ENCODE data around the gene TSPAN7.

The TSPAN7 gene

DNA sequence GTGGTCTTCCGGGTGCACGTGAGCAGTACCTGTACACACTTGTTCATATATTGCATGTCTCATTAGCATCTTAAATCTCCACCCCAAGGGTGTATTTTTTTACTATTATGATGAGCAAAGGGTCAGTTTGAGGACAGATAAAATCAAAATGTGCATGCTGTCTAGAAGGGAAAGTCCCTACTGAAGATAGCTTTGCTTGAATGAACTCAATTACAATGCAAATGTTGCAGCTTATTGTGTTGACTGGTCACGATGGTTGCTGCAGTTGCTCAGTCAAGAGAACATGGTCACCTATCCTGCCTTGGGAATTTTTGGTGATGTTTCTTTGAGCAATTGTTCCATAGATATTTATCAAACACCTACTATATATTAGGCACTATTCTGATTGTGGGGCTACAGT, 136.1 kb downstream of the TSPAN7 start:
- no peak for DNase-seq

DNA sequence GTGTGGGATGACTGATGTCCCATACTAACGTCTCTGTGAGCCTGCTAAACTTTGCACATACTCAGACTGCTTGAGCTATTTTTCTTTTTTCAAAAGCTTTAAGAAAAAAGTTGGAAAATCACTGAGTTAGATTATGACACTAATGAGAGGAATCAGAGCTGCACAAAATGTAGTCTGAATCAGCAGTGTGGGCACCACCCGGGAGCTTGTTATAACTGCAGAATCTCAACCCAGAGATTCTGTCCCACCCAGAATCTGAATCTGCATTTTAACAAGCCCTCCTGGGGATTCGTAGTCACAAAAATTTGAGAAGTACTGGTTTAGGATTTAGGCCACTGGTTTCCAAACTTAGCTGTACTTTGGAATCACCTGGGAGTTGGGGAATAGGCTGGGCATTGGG, 137.8 kb downstream of the TSPAN7 start:
- DNase-seq, result no peak

DNA sequence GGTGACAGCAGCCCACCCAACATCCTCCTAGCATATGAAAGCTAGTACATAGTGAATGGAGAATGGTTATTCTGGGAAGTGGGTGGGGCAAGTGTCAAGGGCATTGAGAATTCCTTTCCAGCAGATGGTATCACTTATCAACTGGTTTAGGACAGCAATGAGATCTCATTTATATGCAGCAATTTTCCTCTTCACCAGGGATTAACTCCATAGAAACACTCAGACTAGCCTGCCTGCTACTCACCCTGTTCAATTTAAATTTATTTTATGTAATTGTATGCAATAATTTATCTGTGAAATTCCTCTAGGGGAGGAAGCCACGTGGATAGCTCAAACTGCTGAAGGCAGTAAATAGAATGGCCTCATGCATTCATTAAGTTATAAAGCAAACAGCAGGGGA, 138.4 kb downstream of the TSPAN7 start:
- no peak for DNase-seq

DNA sequence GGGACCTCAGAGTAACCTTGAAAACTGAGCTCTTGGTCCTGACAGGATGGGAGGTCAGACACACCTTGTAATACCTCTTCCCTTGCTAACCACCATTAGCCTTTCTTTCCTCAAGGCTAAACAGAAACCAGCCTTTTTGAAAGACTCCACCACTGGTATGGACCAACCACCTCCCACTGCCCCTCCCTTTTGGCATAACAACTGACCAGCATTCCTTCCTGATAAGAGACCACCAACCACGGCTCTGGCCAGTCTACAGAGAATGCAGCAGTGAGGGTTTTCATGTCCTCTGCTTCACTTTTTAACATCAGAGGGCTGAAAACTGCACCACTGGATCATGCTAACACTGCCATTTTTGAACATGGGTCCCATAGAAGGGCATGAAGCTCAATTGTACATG, 139.7 kb downstream of the TSPAN7 start:
- no peak for DNase-seq

DNA sequence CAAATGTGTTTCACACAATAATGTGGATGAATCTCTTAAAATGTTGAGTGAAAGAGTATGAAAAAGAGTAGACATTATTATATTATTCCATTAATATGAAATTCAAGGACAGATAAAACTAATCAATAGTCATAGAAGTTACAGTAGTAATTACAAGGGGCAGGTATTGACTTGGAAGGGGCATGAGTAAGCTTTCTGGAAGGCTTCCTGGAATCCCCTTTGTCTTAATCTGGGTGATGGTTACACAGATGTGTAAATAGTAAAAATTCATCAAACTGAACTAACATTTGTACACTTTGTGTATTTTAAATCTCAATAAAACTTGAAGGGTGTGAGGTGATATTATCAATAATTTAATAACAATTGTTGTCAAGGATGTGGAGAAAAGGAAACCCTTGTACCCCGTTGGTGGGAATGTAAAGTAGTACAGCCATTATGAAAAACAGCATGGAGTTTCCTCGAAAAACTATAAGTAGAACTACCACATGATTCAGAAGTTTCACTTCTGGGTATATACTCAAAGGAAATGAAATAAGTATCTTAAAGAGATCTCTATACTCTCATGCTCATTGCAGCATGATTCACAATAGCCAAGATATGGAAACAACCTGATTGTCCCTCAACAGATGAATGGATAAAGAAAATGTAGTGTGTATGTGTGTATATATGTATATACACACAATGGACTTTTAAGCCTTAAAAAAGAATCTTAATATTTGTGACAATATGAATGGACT, 143.0 kb downstream of the TSPAN7 start:
- DNase-seq, result no peak

DNA sequence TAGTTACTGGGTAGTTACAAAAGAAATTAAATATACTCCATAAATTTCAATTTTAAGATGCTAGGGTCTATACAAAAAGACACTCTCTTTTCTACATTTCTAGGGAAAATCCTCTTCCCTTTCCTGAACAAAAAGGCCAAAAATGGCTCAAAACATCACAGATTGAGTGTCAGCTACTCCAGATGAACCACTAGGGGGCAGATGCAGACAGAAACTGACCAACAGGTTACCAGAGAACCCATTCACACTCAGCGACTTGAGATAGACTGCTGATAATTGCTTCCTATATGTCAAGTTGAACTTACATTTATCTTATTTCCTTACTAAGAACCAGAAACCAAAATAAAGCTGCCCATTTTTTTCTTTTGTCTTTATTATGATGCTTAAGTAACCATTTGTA, 156.5 kb downstream of the TSPAN7 start:
- DNase-seq, result peak; percentile 2

DNA sequence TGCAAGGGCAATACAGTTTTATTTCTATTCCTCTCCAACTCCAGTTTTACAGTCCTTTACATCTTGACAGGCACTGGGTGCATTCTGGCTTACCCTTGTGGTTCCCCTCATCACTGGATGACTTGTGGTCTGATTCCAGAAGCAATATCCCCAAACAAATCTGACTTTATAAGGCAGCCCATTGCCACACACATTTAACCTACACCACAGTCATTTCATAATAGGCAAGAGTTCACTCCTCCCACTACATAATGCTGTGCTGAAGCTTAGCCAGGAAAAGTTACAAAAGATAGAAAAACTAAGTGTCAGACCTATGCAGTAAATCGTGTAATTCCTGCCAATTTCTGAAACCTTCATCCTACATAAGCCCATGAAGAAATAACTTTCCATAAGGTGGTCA, 157.0 kb downstream of the TSPAN7 start:
- no peak for DNase-seq

DNA sequence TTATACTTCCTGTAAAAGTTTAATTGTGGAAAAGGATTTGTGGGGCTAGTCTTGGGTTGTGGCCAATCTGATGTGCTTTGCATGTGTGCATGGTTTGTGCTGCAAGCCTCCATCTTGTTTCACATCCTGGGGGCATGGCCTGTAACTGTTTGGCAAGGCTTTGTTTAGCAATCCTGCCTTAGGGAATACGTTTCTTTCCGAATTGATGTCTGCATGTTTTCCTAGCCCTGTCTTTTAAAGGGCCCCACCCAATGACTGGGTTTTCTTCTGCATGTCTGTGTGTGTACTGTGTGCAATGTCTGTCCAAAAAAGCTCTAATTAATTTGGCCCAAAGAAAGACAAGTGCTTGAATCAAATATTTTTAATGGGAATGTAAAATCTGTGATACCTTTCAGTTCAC, 165.3 kb downstream of the TSPAN7 start:
- no peak for DNase-seq

DNA sequence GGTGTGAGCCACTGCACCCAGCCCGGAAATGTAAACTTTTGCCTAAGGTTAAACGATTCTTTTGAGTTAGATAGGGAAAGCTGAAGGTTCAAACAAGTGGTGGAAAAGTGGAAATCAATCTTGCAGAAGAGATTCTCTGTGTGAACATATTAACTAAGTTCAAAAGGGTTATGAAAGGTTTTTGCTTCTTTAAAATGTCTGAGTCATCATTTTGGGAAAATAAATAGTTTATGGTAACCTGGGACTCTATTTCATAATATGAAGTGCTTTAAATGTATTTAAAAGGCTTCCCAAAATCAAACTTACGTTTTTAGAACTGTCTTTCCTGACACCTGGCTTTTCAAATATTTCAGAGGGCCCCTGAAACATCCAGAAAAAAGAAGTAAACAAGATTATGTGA, 166.3 kb downstream of the TSPAN7 start:
- DNase-seq, result no peak

DNA sequence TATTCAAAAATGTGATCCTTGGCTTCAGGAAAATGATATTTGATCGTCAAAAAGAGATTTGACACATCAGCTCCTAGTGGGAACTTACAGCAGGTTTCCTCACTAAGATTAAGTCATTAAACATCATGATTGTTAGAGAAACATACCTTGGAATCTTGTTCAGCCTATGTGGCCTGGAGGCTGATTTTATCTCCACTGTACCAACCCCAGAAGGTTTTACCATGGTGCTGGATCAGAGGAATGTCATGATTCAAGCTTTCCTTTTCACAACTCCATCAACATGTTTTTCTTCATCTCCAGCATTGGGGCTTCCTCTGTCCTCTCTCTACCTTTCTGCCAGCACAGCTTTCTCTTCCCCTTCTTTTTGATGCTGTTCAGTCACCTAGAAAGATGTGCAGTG, 171.5 kb downstream of the TSPAN7 start:
- no peak for DNase-seq

Measured in activated CD4-positive, alpha-beta T cell treated with anti-CD3 and anti-CD28 coated beads for 48 hours (primary cell).